Stimulated activated CD4-positive, alpha-beta T cell treated with anti-CD3 and anti-CD28 coated beads, TNF-alpha, amount 100 ng/mL, for 1 hour (primary cell): ENCODE data around the gene AREL1.

Experiments used
- DNase-seq, 3 donors: peaks; one replicate each; pipeline ENCODE4 v3.0.0-alpha.2; 2020; ENCODE audit warnings: low read depth in 3 of 3, low spot score in 1 of 3

The AREL1 gene

DNA sequence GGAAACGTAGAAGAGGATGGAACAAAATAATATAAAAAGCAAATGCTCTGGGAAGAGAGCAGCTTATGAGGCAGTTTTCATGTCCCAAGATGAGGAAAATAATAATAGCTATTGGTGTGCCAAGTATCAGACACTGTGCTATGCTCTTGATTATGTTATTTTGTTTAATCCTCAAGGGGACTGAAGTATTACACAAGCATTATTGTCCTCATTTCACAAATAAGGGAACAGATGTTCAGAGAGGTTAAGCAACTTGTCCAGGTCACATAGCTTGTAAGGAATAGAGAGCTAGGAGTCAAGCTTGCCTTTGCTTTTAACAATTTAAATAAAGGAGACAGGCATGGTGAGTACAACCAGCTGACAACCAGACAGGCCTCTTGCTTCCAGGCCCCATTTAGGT lies 73.9 kb downstream of the AREL1 start:
- no peak for DNase-seq

DNA sequence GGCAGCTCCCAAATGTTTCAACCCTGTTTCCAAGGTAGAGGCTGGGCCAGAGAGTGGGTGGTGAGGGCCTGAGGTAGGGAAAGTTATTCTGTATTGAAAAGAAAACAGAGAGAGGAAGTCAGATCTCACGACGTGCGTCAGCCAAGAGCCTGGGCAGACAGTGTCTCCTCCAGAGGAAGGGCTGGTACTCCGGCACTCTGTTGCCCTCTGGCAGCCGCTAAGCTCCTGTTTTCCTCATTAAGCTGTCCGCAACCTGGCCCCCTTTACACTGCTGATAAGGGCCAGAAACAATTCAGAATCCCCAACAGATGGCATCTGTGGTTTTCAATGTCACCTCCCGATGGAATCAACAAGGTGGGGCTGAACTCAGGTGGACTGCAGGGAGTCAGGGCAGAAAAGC lies 74.8 kb downstream of the AREL1 start:
- no peak for DNase-seq

- DNase-seq = no peak
Measured at GRCh38 chr14:74637178-74637550, 75.7 kb downstream of the AREL1 start.

- no peak for DNase-seq
Measured at GRCh38 chr14:74636424-74637177, 76.3 kb downstream of the AREL1 start.

DNA sequence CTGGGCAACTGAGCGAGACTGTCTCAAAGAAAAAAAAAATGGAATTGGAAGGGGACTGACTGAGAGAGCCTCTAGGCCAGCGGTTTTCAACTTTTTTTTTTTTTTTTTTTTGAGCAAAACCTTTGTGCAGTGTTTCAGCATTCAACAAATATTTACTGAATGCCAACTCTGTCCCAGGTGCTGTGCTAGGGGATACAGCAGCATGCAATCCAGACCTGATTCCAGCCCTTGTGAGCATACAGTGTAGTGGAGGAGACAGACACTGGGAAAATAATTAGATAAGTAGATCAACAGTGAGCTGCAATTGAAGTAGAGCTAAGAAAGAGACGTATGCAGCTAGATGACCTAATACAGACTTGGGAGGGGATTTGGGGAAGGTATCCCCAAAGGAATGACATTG lies 77.0 kb downstream of the AREL1 start:
- no peak for DNase-seq

DNA sequence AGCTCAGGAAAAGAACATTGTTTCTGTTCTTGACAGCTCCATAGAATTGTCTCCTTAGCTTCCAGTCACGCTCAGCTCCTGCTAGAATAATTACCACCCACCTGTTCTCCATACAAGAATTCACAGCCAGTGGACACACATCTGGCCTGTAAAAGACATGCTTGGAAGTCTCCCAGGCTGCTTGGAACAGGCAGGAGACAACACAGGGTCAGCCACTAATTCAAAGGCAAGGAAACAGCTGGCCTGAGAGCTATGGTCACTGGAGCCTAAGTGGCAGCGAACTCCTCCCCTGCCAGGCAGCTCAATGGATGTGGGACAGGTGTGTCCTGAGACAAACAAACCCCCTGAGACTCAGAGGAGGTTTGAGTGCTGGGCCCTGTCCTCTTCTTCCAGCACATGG lies 77.9 kb downstream of the AREL1 start:
- no peak for DNase-seq

GRCh38 chr14:74634481-74634880 lies 78.4 kb downstream of the AREL1 start:
- no peak for DNase-seq

DNA sequence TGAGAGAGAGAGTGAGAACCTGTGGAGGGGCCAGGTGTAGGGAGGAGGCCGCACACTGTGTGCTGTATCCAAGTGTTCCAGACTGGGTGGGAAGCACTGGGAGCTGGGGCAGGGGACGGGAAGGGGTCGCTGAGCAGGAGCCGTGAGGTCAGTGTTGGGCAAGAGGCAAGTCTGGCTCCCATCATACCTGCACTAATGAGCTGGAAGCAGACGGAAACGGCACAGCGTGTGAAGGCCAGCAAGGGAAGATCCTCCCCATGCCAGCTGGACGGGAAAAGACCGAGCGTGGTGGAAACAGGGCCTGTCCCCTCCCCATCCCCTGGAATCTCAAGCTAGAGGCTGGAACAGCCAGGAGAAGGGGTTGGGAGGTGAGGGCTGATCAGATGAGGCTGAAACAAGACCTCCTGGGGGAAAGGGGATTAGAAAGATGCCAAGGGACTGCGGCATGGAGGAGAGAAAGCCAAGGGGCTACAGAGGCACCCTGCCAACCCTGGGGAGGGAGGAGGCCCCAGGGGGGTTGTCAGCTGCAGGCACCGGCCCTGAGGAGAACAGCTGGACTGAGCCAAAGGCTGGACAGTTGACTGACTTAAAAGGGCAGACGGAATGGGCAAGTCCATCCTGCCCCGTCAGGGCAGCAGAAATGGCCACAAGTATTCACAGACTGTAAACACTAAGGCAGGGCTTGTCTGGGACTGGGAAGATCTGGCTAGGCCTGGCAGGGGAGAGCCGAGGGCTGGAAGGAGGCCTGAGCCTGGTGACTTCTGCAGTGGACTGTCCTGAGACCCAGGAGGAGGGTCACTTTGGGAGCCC lies 81.8 kb downstream of the AREL1 start:
- no peak for DNase-seq

- no peak for DNase-seq
Measured at GRCh38 chr14:74628418-74628817, 84.5 kb downstream of the AREL1 start.

DNA sequence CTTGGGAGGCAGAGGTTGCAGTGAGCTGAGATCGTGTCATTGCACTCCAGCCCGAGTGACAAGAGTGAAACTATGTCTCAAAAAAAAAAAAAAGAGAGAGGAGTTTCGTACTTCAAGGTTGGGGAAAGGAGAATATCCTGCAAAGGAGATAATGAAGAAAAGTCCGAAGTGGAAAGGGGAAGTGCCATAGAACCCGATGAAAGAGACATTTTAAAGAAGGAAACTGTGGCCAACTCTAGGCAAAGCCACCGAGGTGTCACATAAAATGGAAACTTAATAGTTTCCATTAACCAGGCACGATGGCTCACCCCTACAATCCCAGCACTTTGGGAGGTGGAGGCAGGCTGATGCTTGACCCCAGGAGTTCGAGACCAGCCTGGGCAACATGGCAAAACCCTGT lies 85.8 kb downstream of the AREL1 start:
- DNase-seq = no peak

GRCh38 chr14:74622257-74622656 lies 90.6 kb downstream of the AREL1 start:
- DNase-seq = no peak

- no peak for DNase-seq
Measured at GRCh38 chr14:74621556-74621955, 91.3 kb downstream of the AREL1 start.

DNA sequence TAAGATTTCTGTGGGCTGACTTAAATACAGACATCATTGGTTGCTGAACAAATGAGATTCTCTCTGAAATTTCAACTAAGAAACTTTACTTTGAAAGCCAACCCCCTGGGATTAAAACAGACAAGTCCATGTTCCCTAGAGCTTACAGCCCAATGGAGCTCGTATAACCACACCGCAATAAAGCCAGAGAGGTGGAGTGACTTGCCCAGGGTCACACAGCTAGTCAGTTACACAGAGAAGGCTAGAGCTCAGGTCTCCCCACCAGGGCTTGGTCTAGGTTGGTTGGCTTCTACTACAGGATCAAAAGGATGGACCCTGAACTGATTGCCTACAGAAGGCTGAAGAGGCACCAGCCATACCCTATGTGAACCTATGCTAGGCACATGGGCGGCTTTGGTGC lies 92.0 kb downstream of the AREL1 start:
- DNase-seq = no peak

- no peak for DNase-seq
Measured at GRCh38 chr14:74620497-74620921, 92.4 kb downstream of the AREL1 start.

DNA sequence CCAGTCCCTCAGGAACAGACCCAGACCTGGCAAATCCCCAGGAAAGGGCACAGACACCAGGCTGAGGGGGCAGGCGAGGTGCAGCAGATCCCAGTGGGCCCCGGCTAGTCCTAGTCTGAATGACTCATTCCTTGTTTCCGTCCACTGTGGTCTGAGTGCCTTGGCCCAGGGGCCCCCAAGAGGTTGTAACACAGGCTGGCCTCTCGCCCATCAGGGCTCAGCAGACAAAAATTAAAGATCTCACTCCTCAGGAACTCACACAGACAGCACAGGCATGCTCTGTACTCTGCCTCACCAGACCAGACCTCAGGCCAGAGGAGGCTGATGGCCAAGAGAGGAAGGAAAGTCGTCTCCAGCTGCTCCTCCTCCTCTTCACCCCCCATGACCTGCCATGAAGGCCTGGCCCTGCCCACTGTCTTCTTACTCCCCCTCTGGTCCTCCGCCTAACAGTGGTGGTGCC lies 93.2 kb downstream of the AREL1 start:
- no peak for DNase-seq

GRCh38 chr14:74618078-74618952 lies 94.6 kb downstream of the AREL1 start:
- DNase-seq = peak in 2 of 3 donors; percentile 17 to 20

GRCh38 chr14:74616996-74617700 lies 95.7 kb downstream of the AREL1 start:
- no peak for DNase-seq

DNA sequence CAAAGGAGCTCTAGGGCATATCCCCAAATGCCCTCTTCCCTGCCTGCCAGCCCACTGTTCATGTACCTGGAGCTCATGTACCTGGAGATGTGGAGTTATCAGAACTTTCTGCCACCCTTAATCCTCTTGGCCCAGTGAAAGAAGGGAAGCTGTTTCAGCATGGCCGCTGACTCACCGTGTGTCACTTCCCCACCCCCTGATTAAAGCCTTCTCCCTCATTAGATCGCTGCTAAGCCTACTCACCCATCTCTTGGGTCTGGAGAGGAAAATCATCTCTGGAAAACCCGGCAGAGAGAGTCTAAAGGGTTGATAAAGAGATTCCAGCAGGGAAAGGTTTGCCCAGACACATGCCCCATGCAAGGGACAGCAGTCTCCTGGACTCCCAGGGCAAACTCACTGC lies 96.4 kb downstream of the AREL1 start:
- DNase-seq = no peak

DNA sequence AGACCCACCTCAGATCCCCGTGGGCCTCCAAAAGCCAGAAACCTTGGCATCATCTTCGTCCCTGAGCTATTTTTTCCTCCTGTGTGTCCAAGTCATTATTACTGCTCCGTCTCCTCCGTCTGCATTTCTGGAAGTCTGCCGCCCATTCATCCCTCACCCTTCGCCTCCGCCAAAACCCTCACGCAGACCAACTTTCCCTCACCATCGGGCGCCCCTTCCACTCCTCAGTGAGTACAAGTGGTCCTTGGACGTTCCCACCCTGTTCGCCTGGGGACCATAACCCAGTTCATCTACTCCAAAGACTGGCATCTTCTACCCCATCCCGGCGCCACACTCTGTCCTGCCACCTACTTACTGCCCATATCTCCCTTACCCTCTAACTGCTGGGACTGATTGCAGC lies 97.1 kb downstream of the AREL1 start:
- no peak for DNase-seq

DNA sequence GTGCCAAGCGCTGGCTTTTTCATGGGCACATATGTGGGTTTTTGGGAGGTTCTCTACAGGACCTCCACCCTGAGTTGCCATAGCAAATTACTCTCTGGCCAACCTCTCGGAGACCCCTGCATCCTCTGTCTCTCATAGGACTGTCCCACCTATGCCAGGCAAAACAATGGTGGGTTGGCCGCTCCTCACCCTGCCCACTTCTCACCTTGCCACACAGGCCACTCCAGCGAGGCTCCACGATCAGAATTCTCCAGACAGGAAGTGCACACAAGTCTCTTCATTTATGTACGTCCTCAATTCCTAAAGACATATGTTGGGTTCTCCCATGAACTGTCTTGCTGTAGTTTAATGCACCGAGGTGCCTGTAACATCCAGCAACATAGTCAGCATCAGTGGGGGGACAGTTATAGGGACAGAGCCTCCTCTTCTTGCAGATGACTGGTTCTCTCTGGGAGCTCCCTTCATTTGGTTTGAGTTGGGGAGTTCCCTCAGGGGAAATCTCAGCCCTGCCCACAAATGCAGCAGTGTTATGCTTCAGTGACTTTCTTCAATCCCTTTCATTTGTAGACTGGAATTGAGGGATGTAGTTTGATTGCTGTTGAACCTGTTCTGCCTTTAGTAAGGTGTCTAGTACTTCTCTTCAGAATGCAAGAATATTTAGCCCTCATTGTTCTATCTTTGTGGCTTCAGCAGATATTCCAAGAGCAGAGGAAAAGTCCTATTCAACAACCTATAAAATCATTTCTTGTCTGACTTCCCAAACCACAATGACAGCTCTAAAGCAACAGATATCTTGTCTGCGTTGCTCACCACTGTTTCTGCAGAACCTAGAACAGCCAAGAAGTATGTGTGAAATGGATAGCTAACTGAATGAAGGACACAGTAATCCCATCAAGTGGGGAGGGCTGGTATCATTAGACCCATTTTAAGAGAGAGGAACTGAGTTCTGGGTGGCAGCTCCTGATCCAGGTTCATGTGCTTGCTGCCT lies 98.1 kb downstream of the AREL1 start:
- DNase-seq = no peak
